Peyer's patch (tissue), 4 donors: Measurements from ENCODE around the gene PPARA. TPM values are rescaled to one million over a fixed set of nuclear protein-coding genes. Genes with fewer than 3 reads are reported as not detected.
A peak's percentile ranks its signal among the peaks of the same experiment; 100 is the strongest.

Experiments used
- DNase-seq, 3 donors: peaks; one replicate each; pipeline ENCODE4 v3.0.0-alpha.2; 2017 to 2019
- H3K27ac ChIP-seq, 4 donors: fragments of 200-600 bp; sonication (generic); one replicate each; pipeline ENCODE4 v1.5.1; 2016 to 2019
- H3K27me3 ChIP-seq, 2 donors: fragments of 200-600 bp; sonication (generic); one replicate each; pipeline ENCODE4 v1.5.1; 2019
- H3K36me3 ChIP-seq, 3 donors: fragments of 200-600 bp; sonication (generic); one replicate each; pipeline ENCODE4 v1.5.1; 2016 to 2019
- H3K4me1 ChIP-seq, 4 donors: fragments of 200-600 bp; sonication (generic); one replicate each; pipeline ENCODE4 v1.5.1; 2016 to 2019
- H3K4me3 ChIP-seq, 4 donors: fragments of 200-600 bp; sonication (generic); 1 replicate in 3 of 4; 2 replicates in 1 of 4; pipeline ENCODE4 v1.5.1; 2016 to 2019; ENCODE audit warnings: mild to moderate bottlenecking in 1 of 4
- H3K9me3 ChIP-seq, 4 donors: fragments of 200-600 bp; sonication (generic); one replicate each; pipeline ENCODE4 v1.5.1; 2016 to 2019; ENCODE audit warnings: mild to moderate bottlenecking in 1 of 4
- POLR2A ChIP-seq, 2 donors: fragments of 450-650 bp; IDR thresholded peaks; one replicate each; pipeline ENCODE4 v1.5.1; 2017; ENCODE audit warnings: antibody characterized with exemption in 2 of 2, mild to moderate bottlenecking in 2 of 2, moderate library complexity in 2 of 2
- total RNA-seq, 4 donors: library from RNA; depleted of rRNA; stranded (reverse); fragments of >200 nt; gene quantifications; one replicate each; pipeline ENCODE4 v1.1.0, GENCODE V29; 2016
- TF ChIP-seq, protein P1 (sequence below), 6 experiments: fragments of 450-650 bp in 4 of 6; fragments of 200-600 bp in 2 of 6; sonication (generic) in 1 of 6; IDR thresholded peaks; one replicate each; pipeline ENCODE4 v1.5.1; 2017 to 2019; ENCODE audit warnings: antibody characterized with exemption in 6 of 6, mild to moderate bottlenecking in 3 of 6, moderate library complexity in 1 of 6

Gene PPARA
- total RNA-seq, 4 donors from 2014 or later, result 21.5 to 231 (median 189) TPM

GRCh38 chr22:46176508-46177003, 26.2 kb downstream of the PPARA start:
- no peaks in the 10 kb centered on the region for H3K27me3 ChIP-seq
- H3K36me3 ChIP-seq, result peaks cover 0 to 61% (median 0%) of the 10 kb centered on the region in 3 donors
- TF ChIP-seq, protein P1, sequence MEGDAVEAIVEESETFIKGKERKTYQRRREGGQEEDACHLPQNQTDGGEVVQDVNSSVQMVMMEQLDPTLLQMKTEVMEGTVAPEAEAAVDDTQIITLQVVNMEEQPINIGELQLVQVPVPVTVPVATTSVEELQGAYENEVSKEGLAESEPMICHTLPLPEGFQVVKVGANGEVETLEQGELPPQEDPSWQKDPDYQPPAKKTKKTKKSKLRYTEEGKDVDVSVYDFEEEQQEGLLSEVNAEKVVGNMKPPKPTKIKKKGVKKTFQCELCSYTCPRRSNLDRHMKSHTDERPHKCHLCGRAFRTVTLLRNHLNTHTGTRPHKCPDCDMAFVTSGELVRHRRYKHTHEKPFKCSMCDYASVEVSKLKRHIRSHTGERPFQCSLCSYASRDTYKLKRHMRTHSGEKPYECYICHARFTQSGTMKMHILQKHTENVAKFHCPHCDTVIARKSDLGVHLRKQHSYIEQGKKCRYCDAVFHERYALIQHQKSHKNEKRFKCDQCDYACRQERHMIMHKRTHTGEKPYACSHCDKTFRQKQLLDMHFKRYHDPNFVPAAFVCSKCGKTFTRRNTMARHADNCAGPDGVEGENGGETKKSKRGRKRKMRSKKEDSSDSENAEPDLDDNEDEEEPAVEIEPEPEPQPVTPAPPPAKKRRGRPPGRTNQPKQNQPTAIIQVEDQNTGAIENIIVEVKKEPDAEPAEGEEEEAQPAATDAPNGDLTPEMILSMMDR (IDR thresholded peaks at IDR 0.05), result no peak
- TF ChIP-seq POLR2A (IDR thresholded peaks at IDR 0.05), result no peak
- H3K4me3 ChIP-seq, result no peak overlapping the region
- DNase-seq, result peak in 1 of 3 donors; percentile 3
- H3K4me1 ChIP-seq, result peaks cover 0 to 16% (median 3%) of the 10 kb centered on the region in 4 donors
- no peak overlapping the region for H3K27ac ChIP-seq
- H3K9me3 ChIP-seq, result peaks cover 0 to 12% (median 5%) of the 10 kb centered on the region in 4 donors

DNA sequence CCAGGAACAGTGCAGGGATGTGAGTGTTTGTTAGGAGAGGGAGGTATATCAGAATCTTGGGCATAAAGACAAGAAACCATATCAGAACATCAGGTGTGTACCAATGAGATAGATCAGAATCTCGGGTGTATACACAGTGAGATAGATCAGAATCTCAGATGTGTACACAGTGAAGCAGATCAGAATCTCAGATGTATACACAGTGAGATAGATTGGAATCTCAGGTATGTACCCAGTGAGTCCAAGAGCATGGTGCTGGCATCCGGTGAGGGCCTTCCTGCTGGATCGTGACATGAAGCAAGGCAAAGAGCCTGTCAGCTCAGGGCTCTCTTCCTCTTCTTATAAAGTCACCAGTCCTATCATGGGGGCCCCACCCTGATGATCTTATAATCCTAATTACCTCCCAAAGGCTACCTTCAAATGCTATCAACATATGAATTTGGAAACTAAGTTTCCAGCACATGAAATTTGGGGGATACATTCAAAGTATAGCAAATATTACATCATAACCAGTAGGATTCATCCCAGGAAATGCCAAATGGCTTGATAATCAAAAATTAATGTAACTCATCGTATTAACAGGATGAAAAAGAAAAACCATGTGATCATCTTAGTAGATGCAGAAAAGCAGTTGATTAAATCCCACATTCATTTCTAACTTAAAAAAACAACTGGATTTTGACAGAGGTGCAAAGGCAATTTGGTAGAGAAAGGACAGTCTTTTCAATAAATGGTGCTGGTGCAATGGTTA, 28.6 kb downstream of the PPARA start:
- Histone ChIP-seq H3K4me1 (no peaks in the 10 kb centered on the region), H3K9me3 (peaks cover 0 to 12% (median 5%) of the 10 kb centered on the region in 4 donors), H3K27ac (no peak overlapping the region), H3K27me3 (no peaks in the 10 kb centered on the region), H3K4me3 (no peak overlapping the region), H3K36me3 (peaks cover 0 to 82% (median 0%) of the 10 kb centered on the region in 3 donors)
- DNase-seq, result no peak
- TF ChIP-seq, protein P1 (IDR thresholded peaks at IDR 0.05), result no peak
- TF ChIP-seq POLR2A (IDR thresholded peaks at IDR 0.05), result no peak

GRCh38 chr22:46179748-46180147, 29.4 kb downstream of the PPARA start:
- Histone ChIP-seq H3K4me3 (no peak overlapping the region), H3K4me1 (no peaks in the 10 kb centered on the region), H3K27ac (no peak overlapping the region), H3K36me3 (peaks cover 0 to 88% (median 0%) of the 10 kb centered on the region in 3 donors), H3K9me3 (peaks cover 0 to 12% (median 5%) of the 10 kb centered on the region in 4 donors), H3K27me3 (no peaks in the 10 kb centered on the region)
- DNase-seq, result no peak
- TF ChIP-seq, protein P1 (IDR thresholded peaks at IDR 0.05), result no peak
- no peak for TF ChIP-seq POLR2A (IDR thresholded peaks at IDR 0.05)

GRCh38 chr22:46180370-46181137, 30.2 kb downstream of the PPARA start:
- Histone ChIP-seq H3K4me3 (no peak overlapping the region), H3K36me3 (peaks cover 0 to 86% (median 0%) of the 10 kb centered on the region in 3 donors), H3K4me1 (no peaks in the 10 kb centered on the region), H3K9me3 (peaks cover 0 to 12% (median 5%) of the 10 kb centered on the region in 4 donors), H3K27ac (no peak overlapping the region), H3K27me3 (no peaks in the 10 kb centered on the region)
- TF ChIP-seq, protein P1 (IDR thresholded peaks at IDR 0.05), result no peak
- TF ChIP-seq POLR2A (IDR thresholded peaks at IDR 0.05), result no peak
- peak in 1 of 3 donors; percentile 15 for DNase-seq

- Histone ChIP-seq H3K27me3 (no peaks in the 10 kb centered on the region), H3K4me1 (no peaks in the 10 kb centered on the region), H3K36me3 (peaks cover 0 to 76% (median 0%) of the 10 kb centered on the region in 3 donors), H3K27ac (no peak overlapping the region), H3K9me3 (peaks cover 0 to 12% (median 5%) of the 10 kb centered on the region in 4 donors), H3K4me3 (no peak overlapping the region)
- DNase-seq, result peak in 1 of 3 donors; percentile 40
- no peak for TF ChIP-seq POLR2A (IDR thresholded peaks at IDR 0.05)
- TF ChIP-seq, protein P1 (IDR thresholded peaks at IDR 0.05), result no peak
Measured at GRCh38 chr22:46183733-46184132, 33.4 kb downstream of the PPARA start.
